Loucy (cell line): ENCODE results near the gene CAPN10.

Source experiments
- EZH2phosphoT487 ChIP-seq: fragments of 200-600 bp; IDR thresholded peaks from 2 replicates; pipeline ENCODE4 v1.6.1; 2018; ENCODE audit warnings: antibody characterized with exemption, mild to moderate bottlenecking, moderate library complexity, borderline replicate concordance
- TF ChIP-seq, protein P1 (sequence below): fragments of 200-600 bp; sonication (generic); conservative IDR thresholded peaks from 2 replicates; pipeline ENCODE4 v1.5.1; 2014; ENCODE audit warnings: mild to moderate bottlenecking, antibody characterized with exemption, low read length

GRCh38 chr2:240586198-240586918 lies at the start of gene CAPN10:
- TF ChIP-seq, protein P1, sequence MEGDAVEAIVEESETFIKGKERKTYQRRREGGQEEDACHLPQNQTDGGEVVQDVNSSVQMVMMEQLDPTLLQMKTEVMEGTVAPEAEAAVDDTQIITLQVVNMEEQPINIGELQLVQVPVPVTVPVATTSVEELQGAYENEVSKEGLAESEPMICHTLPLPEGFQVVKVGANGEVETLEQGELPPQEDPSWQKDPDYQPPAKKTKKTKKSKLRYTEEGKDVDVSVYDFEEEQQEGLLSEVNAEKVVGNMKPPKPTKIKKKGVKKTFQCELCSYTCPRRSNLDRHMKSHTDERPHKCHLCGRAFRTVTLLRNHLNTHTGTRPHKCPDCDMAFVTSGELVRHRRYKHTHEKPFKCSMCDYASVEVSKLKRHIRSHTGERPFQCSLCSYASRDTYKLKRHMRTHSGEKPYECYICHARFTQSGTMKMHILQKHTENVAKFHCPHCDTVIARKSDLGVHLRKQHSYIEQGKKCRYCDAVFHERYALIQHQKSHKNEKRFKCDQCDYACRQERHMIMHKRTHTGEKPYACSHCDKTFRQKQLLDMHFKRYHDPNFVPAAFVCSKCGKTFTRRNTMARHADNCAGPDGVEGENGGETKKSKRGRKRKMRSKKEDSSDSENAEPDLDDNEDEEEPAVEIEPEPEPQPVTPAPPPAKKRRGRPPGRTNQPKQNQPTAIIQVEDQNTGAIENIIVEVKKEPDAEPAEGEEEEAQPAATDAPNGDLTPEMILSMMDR = no peak
- TF ChIP-seq EZH2phosphoT487 = no peak
